ENCODE measurements around the gene GRIK4.

DNA sequence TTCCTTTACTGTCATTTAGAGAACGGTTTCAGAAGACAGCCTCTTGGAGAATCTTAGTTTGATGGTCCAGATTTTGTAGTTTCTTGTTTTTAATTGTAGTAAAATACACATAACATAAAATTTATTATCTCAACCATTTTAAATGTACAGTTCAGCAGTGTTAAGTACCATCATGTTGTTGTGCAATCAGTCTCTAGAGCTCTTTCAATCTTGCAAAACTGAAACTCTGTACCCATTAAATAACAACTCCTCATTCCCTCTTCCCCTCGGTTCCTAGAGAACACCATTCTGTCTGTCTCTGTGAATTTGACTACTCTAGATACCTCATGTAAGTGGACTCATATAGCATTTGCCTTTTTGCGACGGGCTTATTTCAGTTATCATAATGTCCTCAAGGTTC, 69.8 kb downstream of the GRIK4 start:
- TF ChIP-seq TAF1 (IDR thresholded peaks at IDR 0.05; ENCODE audit: low read depth), result no peak
- TF ChIP-seq, protein P1, sequence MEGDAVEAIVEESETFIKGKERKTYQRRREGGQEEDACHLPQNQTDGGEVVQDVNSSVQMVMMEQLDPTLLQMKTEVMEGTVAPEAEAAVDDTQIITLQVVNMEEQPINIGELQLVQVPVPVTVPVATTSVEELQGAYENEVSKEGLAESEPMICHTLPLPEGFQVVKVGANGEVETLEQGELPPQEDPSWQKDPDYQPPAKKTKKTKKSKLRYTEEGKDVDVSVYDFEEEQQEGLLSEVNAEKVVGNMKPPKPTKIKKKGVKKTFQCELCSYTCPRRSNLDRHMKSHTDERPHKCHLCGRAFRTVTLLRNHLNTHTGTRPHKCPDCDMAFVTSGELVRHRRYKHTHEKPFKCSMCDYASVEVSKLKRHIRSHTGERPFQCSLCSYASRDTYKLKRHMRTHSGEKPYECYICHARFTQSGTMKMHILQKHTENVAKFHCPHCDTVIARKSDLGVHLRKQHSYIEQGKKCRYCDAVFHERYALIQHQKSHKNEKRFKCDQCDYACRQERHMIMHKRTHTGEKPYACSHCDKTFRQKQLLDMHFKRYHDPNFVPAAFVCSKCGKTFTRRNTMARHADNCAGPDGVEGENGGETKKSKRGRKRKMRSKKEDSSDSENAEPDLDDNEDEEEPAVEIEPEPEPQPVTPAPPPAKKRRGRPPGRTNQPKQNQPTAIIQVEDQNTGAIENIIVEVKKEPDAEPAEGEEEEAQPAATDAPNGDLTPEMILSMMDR (IDR thresholded peaks at IDR 0.05; ENCODE audit: poor library complexity, severe bottlenecking), result no peak
- no peak for TF ChIP-seq EP300 (conservative IDR thresholded peaks at IDR 0.05; ENCODE audit: poor library complexity, severe bottlenecking)
- no peak for TF ChIP-seq POLR2AphosphoS5 (IDR thresholded peaks at IDR 0.05)
- TF ChIP-seq EZH2 (IDR thresholded peaks at IDR 0.05; ENCODE audit: borderline replicate concordance, insufficient read depth, low read length, poor library complexity, severe bottlenecking), result no peak
- TF ChIP-seq RAD21 (conservative IDR thresholded peaks at IDR 0.05), result no peak

All from neural cell (in vitro differentiated cells).